Measurements from ENCODE around the gene AQR.

AQR gene

GRCh38 chr15:34849364-34849959 lies 120.1 kb downstream of the AQR start:
- DNase-seq (ENCODE audit: extremely low read depth, insufficient read length) = no peak
- H3K36me3 ChIP-seq (ENCODE audit: control insufficient read depth, insufficient read depth, low read length) = no peaks in the 10 kb centered on the region
- TF ChIP-seq CTCF (IDR thresholded peaks at IDR 0.05; ENCODE audit: insufficient read depth, low read length, poor library complexity, severe bottlenecking) = no peak
- H3K27me3 ChIP-seq (replicated peaks; ENCODE audit: control insufficient read depth, insufficient read depth, low read length) = no peaks in the 10 kb centered on the region
- H3K4me3 ChIP-seq (replicated peaks; ENCODE audit: low read depth, low read length) = no peak overlapping the region

- Histone ChIP-seq H3K4me3 (replicated peaks; ENCODE audit: low read depth, low read length) (no peak overlapping the region), H3K27me3 (replicated peaks; ENCODE audit: control insufficient read depth, insufficient read depth, low read length) (no peaks in the 10 kb centered on the region), H3K36me3 (ENCODE audit: control insufficient read depth, insufficient read depth, low read length) (no peaks in the 10 kb centered on the region)
- no peak for TF ChIP-seq CTCF (IDR thresholded peaks at IDR 0.05; ENCODE audit: insufficient read depth, low read length, poor library complexity, severe bottlenecking)
- no peak for DNase-seq (ENCODE audit: extremely low read depth, insufficient read length)
Observed at GRCh38 chr15:34847598-34847997, 121.9 kb downstream of the AQR start.

- H3K27me3 ChIP-seq (replicated peaks; ENCODE audit: control insufficient read depth, insufficient read depth, low read length) = no peaks in the 10 kb centered on the region
- H3K4me3 ChIP-seq (replicated peaks; ENCODE audit: low read depth, low read length) = no peak overlapping the region
- no peaks in the 10 kb centered on the region for H3K36me3 ChIP-seq (ENCODE audit: control insufficient read depth, insufficient read depth, low read length)
- no peak for DNase-seq (ENCODE audit: extremely low read depth, insufficient read length)
- TF ChIP-seq CTCF (IDR thresholded peaks at IDR 0.05; ENCODE audit: insufficient read depth, low read length, poor library complexity, severe bottlenecking) = no peak
Observed at GRCh38 chr15:34841262-34841725, 128.2 kb downstream of the AQR start.

GRCh38 chr15:34838282-34838681 lies 131.3 kb downstream of the AQR start:
- H3K27me3 ChIP-seq (replicated peaks; ENCODE audit: control insufficient read depth, insufficient read depth, low read length) = no peaks in the 10 kb centered on the region
- no peak for DNase-seq (ENCODE audit: extremely low read depth, insufficient read length)
- H3K36me3 ChIP-seq (ENCODE audit: control insufficient read depth, insufficient read depth, low read length) = no peaks in the 10 kb centered on the region
- no peak for TF ChIP-seq CTCF (IDR thresholded peaks at IDR 0.05; ENCODE audit: insufficient read depth, low read length, poor library complexity, severe bottlenecking)
- no peak overlapping the region for H3K4me3 ChIP-seq (replicated peaks; ENCODE audit: low read depth, low read length)

- DNase-seq (ENCODE audit: extremely low read depth, insufficient read length) = no peak
- H3K36me3 ChIP-seq (ENCODE audit: control insufficient read depth, insufficient read depth, low read length) = no peaks in the 10 kb centered on the region
- no peak for TF ChIP-seq CTCF (IDR thresholded peaks at IDR 0.05; ENCODE audit: insufficient read depth, low read length, poor library complexity, severe bottlenecking)
- no peak overlapping the region for H3K4me3 ChIP-seq (replicated peaks; ENCODE audit: low read depth, low read length)
- H3K27me3 ChIP-seq (replicated peaks; ENCODE audit: control insufficient read depth, insufficient read depth, low read length) = no peaks in the 10 kb centered on the region
Observed at GRCh38 chr15:34837246-34838016, 132.1 kb downstream of the AQR start.
